H9 (cell line): ENCODE results near the gene HAPLN1. TPM values are rescaled to one million over a fixed set of nuclear protein-coding genes. Genes with fewer than 3 reads are reported as not detected.

Source experiments
- DNase-seq: peaks from one replicate; pipeline ENCODE4 v3.0.0-alpha.2; 2017
- H2AFZ ChIP-seq: one replicate; pipeline ENCODE4 v1.6.1; 2013; ENCODE audit warnings: mild to moderate bottlenecking, low read length, control low read depth, moderate library complexity
- H2AK5ac ChIP-seq: 2 replicates; pipeline ENCODE4 v1.6.1; 2013; ENCODE audit warnings: low read length, control low read depth, mixed read lengths; ENCODE audit not compliant: insufficient read length
- H2BK120ac ChIP-seq: one replicate; pipeline ENCODE4 v1.6.1; 2013; ENCODE audit warnings: low read depth, mild to moderate bottlenecking, low read length, control low read depth, inconsistent platforms; ENCODE audit not compliant: poor library complexity, severe bottlenecking
- H2BK12ac ChIP-seq: 2 replicates; pipeline ENCODE4 v1.6.1; 2013; ENCODE audit warnings: low read length, control low read depth, mixed read lengths, low read depth; ENCODE audit not compliant: insufficient read length
- H2BK15ac ChIP-seq: 2 replicates; pipeline ENCODE4 v1.6.1; 2013; ENCODE audit warnings: low read depth, low read length, control low read depth
- H2BK20ac ChIP-seq: one replicate; pipeline ENCODE4 v1.6.1; 2013; ENCODE audit warnings: low read depth, mild to moderate bottlenecking, low read length, control low read depth, inconsistent platforms; ENCODE audit not compliant: poor library complexity, severe bottlenecking
- H2BK5ac ChIP-seq: 2 replicates; pipeline ENCODE4 v1.6.1; 2013; ENCODE audit warnings: low read length, control low read depth, mixed read lengths; ENCODE audit not compliant: insufficient read length
- H3K14ac ChIP-seq: 2 replicates; pipeline ENCODE4 v1.6.1; 2013; ENCODE audit warnings: low read length, control low read depth; ENCODE audit not compliant: insufficient read depth
- H3K18ac ChIP-seq: 2 replicates; pipeline ENCODE4 v1.6.1; 2013; ENCODE audit warnings: low read depth, mild to moderate bottlenecking, mixed read lengths, low read length, control low read depth; ENCODE audit not compliant: insufficient read length
- H3K23ac ChIP-seq: 2 replicates; pipeline ENCODE4 v1.6.1; 2013; ENCODE audit warnings: low read length, control low read depth, mixed read lengths, low read depth; ENCODE audit not compliant: insufficient read length
- H3K23me2 ChIP-seq: 2 replicates; pipeline ENCODE4 v1.6.1; 2013; ENCODE audit warnings: low read depth, mild to moderate bottlenecking, mixed read lengths, low read length, control low read depth; ENCODE audit not compliant: insufficient read length, poor library complexity, severe bottlenecking
- H3K27ac ChIP-seq: 2 replicates; pipeline ENCODE4 v1.5.1; 2013; ENCODE audit warnings: low read length, control low read depth, mixed read lengths, low read depth; ENCODE audit not compliant: insufficient read length
- H3K27me3 ChIP-seq: 2 replicates; pipeline ENCODE4 v1.6.1; 2013; ENCODE audit warnings: low read length, control low read depth, inconsistent platforms; ENCODE audit not compliant: insufficient read depth
- H3K4ac ChIP-seq: 2 replicates; pipeline ENCODE4 v1.6.1; 2013; ENCODE audit warnings: low read depth, mild to moderate bottlenecking, control low read depth, inconsistent platforms, low read length, moderate library complexity
- H3K4me1 ChIP-seq: 2 replicates; pipeline ENCODE4 v1.6.1; 2013; ENCODE audit warnings: low read length, control low read depth, inconsistent platforms; ENCODE audit not compliant: insufficient read depth
- H3K4me2 ChIP-seq: 2 replicates; pipeline ENCODE4 v1.6.1; 2013; ENCODE audit warnings: low read length, control low read depth, mixed read lengths; ENCODE audit not compliant: insufficient read length, insufficient read depth
- H3K56ac ChIP-seq: 2 replicates; pipeline ENCODE4 v1.6.1; 2013; ENCODE audit warnings: low read depth, mild to moderate bottlenecking, mixed read lengths, low read length, control low read depth; ENCODE audit not compliant: insufficient read length
- H3K79me1 ChIP-seq: 2 replicates; pipeline ENCODE4 v1.6.1; 2013; ENCODE audit warnings: low read depth, mild to moderate bottlenecking, moderate library complexity, low read length, control low read depth, inconsistent platforms; ENCODE audit not compliant: insufficient read depth, poor library complexity, severe bottlenecking
- H3K79me2 ChIP-seq: 2 replicates; pipeline ENCODE4 v1.6.1; 2013; ENCODE audit warnings: low read length, control low read depth, inconsistent platforms; ENCODE audit not compliant: insufficient read depth
- H3K9ac ChIP-seq: 2 replicates; pipeline ENCODE4 v1.6.1; 2013; ENCODE audit warnings: low read length, control low read depth, mixed read lengths; ENCODE audit not compliant: insufficient read length; ENCODE audit errors: extremely low read depth
- H3K9me3 ChIP-seq: one replicate; pipeline ENCODE4 v1.6.1; 2013; ENCODE audit warnings: low read depth, low read length, inconsistent platforms; ENCODE audit not compliant: control insufficient read depth
- H3T11ph ChIP-seq: one replicate; pipeline ENCODE4 v1.6.1; 2013; ENCODE audit warnings: mild to moderate bottlenecking, low read length, control low read depth, inconsistent platforms
- H4K20me1 ChIP-seq: one replicate; pipeline ENCODE4 v1.6.1; 2013; ENCODE audit not compliant: control insufficient read depth, insufficient read length, insufficient read depth
- H4K5ac ChIP-seq: 2 replicates; pipeline ENCODE4 v1.6.1; 2013; ENCODE audit warnings: low read depth, mild to moderate bottlenecking, mixed read lengths, low read length, control low read depth; ENCODE audit not compliant: insufficient read length
- H4K8ac ChIP-seq: replicated peaks from 2 replicates; pipeline ENCODE4 v1.6.1; 2013; ENCODE audit warnings: low read length, control low read depth, mixed read lengths, low read depth; ENCODE audit not compliant: insufficient read length
- H4K91ac ChIP-seq: 2 replicates; pipeline ENCODE4 v1.6.1; 2013; ENCODE audit warnings: low read depth, mild to moderate bottlenecking, moderate library complexity, mixed read lengths, low read length, control low read depth; ENCODE audit not compliant: insufficient read length
- H3K27ac Mint-ChIP-seq, 3 experiments: 2 replicates in 2 of 3; 3 replicates in 1 of 3; pipeline ENCODE4 v1.8.0; 2020 to 2021; ENCODE audit warnings: mixed read lengths in 3 of 3, mild to moderate bottlenecking in 1 of 3, moderate library complexity in 1 of 3
- H3K27me3 Mint-ChIP-seq: 2 replicates; pipeline ENCODE4 v1.8.0; 2021; ENCODE audit warnings: low read depth, mild to moderate bottlenecking, moderate library complexity, mixed read lengths
- H3K36me3 Mint-ChIP-seq, 3 experiments: 2 replicates in 2 of 3; 3 replicates in 1 of 3; pipeline ENCODE4 v1.8.0; 2020 to 2021; ENCODE audit warnings: low read depth in 3 of 3, mixed read lengths in 3 of 3; ENCODE audit not compliant: insufficient read depth in 1 of 3
- H3K4me1 Mint-ChIP-seq, 2 experiments: 2 replicates each; pipeline ENCODE4 v1.8.0; 2020; ENCODE audit warnings: mixed read lengths in 2 of 2
- H3K4me3 Mint-ChIP-seq, 2 experiments: 2 replicates in 1 of 2; 3 replicates in 1 of 2; pipeline ENCODE4 v1.8.0; 2020 to 2021; ENCODE audit warnings: mild to moderate bottlenecking in 2 of 2, mixed read lengths in 2 of 2, moderate library complexity in 1 of 2
- H3K9me3 Mint-ChIP-seq, 2 experiments: 2 replicates in 1 of 2; 3 replicates in 1 of 2; pipeline ENCODE4 v1.8.0; 2020; ENCODE audit warnings: mild to moderate bottlenecking in 2 of 2, mixed read lengths in 2 of 2, moderate library complexity in 1 of 2
- WGBS: extraction: QIAGEN DNeasy Blood & Tissue Kit; methylation state at CpG from one replicate; pipeline ENCODE4 v1.1.7; 2013; ENCODE audit warnings: missing lambda C conversion rate, low lambda C conversion rate, mixed read lengths; ENCODE audit not compliant: insufficient read length; ENCODE audit errors: extremely low coverage; 5-methylcytosine and 5-hydroxymethylcytosine counted together
- total RNA-seq: library from RNA; stranded (reverse); gene quantifications from 2 replicates; pipeline ENCODE4 v1.2.1, GENCODE V29; 2021
- TF ChIP-seq, protein P1 (sequence below): fragments of 200-600 bp; sonication (generic); conservative IDR thresholded peaks from 3 replicates; pipeline ENCODE4 v1.8.0; 2021; ENCODE audit warnings: antibody characterized with exemption, mild to moderate bottlenecking

The HAPLN1 gene
- total RNA-seq, 1 experiment from 2014 or later = 0.22 TPM

DNA sequence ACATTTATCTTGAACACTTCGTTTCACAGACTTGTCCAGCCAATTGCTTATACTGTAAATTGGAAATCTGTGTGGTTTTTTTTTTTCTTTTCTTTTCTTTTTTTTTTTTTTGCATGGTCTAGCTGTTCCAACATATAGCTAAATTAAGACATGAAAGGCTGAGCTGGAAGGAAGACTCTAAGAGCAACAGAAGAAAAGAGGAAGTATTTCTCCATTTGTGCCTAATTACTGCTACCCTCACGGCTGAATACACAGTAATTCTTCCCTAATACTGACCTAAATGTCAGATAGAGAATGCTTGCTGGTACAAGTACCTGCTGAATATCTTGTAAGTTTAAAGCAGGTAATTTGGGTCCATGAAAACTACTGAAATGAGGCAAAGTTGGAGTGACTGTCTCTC is 11.0 kb upstream of the HAPLN1 start:
- Histone ChIP-seq H3K23me2 (no peaks in the 10 kb centered on the region), H4K91ac (no peak overlapping the region), H3K18ac (no peak overlapping the region), H3K79me1 (no peaks in the 10 kb centered on the region), H3T11ph (no peak overlapping the region), H2AK5ac (no peak overlapping the region), H3K23ac (no peak overlapping the region), H3K4ac (no peak overlapping the region), H3K4me2 (no peak overlapping the region), H2BK12ac (no peak overlapping the region), H3K56ac (no peak overlapping the region), H3K27ac (no peak overlapping the region), H3K79me2 (no peaks in the 10 kb centered on the region), H3K14ac (no peak overlapping the region), H3K4me1 (no peaks in the 10 kb centered on the region), H4K20me1 (no peaks in the 10 kb centered on the region), H2BK120ac (no peak overlapping the region), H4K5ac (no peak overlapping the region), H2BK5ac (no peak overlapping the region), H4K8ac (no peak overlapping the region), H3K9me3 (no peaks in the 10 kb centered on the region), H2BK15ac (no peak overlapping the region), H3K9ac (no peak overlapping the region), H3K27me3 (no peaks in the 10 kb centered on the region), H2AFZ (no peak overlapping the region), H2BK20ac (no peak overlapping the region)
- Mint-ChIP-seq H3K27ac (no peak overlapping the region), H3K36me3 (peaks cover 2 to 10% (median 7%) of the 10 kb centered on the region in 3 experiments; a peak in 5 of 7 replicates), H3K27me3 (no peaks in the 10 kb centered on the region), H3K4me3 (no peak overlapping the region), H3K9me3 (peaks cover 0 to 8% of the 10 kb centered on the region in 2 experiments; a peak in 4 of 5 replicates), H3K4me1 (peaks cover 7 to 10% of the 10 kb centered on the region in 2 experiments)
- whole genome bisulfite sequencing = no CpG with 5 or more reads among the region's 2 CpGs
- TF ChIP-seq, protein P1, sequence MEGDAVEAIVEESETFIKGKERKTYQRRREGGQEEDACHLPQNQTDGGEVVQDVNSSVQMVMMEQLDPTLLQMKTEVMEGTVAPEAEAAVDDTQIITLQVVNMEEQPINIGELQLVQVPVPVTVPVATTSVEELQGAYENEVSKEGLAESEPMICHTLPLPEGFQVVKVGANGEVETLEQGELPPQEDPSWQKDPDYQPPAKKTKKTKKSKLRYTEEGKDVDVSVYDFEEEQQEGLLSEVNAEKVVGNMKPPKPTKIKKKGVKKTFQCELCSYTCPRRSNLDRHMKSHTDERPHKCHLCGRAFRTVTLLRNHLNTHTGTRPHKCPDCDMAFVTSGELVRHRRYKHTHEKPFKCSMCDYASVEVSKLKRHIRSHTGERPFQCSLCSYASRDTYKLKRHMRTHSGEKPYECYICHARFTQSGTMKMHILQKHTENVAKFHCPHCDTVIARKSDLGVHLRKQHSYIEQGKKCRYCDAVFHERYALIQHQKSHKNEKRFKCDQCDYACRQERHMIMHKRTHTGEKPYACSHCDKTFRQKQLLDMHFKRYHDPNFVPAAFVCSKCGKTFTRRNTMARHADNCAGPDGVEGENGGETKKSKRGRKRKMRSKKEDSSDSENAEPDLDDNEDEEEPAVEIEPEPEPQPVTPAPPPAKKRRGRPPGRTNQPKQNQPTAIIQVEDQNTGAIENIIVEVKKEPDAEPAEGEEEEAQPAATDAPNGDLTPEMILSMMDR = no peak
- no peak for DNase-seq
